Measurements from ENCODE around the gene SLC6A15. TPM values are rescaled to one million over a fixed set of nuclear protein-coding genes. Genes with fewer than 3 reads are reported as not detected.
A peak's percentile ranks its signal among the peaks of the same experiment; 100 is the strongest.

SLC6A15 gene
- total and polyA plus RNA-seq, 2 of the 8 experiments (the other 6 are each of a cell fraction or from before 2014, with no cell fraction given) = 3.1 to 42.0 TPM

- no peak overlapping the region for H3K18ac ChIP-seq (ENCODE audit: extremely low read depth, low read length)
- WGBS, 2 experiments (ENCODE audit: extremely low coverage in 1 of 2, insufficient coverage in 1 of 2, insufficient read length in 1 of 2, insufficient replicate concordance in 2 of 2, low coverage in 1 of 2, low lambda C conversion rate in 2 of 2, missing lambda C conversion rate in 1 of 2) = 90% methylated on average over 3 of the region's 3 CpGs; no CpG with 5 or more reads in 1 of the 2 experiments
- no peak for DNase-seq (ENCODE audit: low read depth in 1 of 2, low spot score in 2 of 2)
- no peak for TF ChIP-seq USF2 (IDR thresholded peaks at IDR 0.05; ENCODE audit: low read length)
- no peak for TF ChIP-seq ZNF274 (IDR thresholded peaks at IDR 0.05; ENCODE audit: borderline replicate concordance, extremely low read depth, low read length)
- no peak for TF ChIP-seq ATF2 (IDR thresholded peaks at IDR 0.05; ENCODE audit: low read length)
- no peak for TF ChIP-seq SP1 (IDR thresholded peaks at IDR 0.05; ENCODE audit: low read depth, low read length)
- TF ChIP-seq KDM4A (IDR thresholded peaks at IDR 0.05; ENCODE audit: low read depth, low read length, severe bottlenecking) = no peak
- no peak for TF ChIP-seq RAD21 (IDR thresholded peaks at IDR 0.05 in 1 of 2, conservative IDR thresholded peaks at IDR 0.05 in 1 of 2; ENCODE audit: low read depth in 2 of 2, low read length in 2 of 2)
- TF ChIP-seq TAF7 (optimal IDR thresholded peaks at IDR 0.05; ENCODE audit: borderline replicate concordance, low read depth, low read length) = no peak
- no peak for TF ChIP-seq JUN (IDR thresholded peaks at IDR 0.05; ENCODE audit: low read depth, low read length)
- no peak for TF ChIP-seq CHD2 (IDR thresholded peaks at IDR 0.05; ENCODE audit: low read length)
- TF ChIP-seq SP2 (IDR thresholded peaks at IDR 0.05; ENCODE audit: low read length) = no peak
- no peaks in the 10 kb centered on the region for H3K79me1 ChIP-seq (ENCODE audit: low read depth, low read length)
- H3K36me3 ChIP-seq (ENCODE audit: control insufficient read depth in 2 of 4, insufficient read depth in 4 of 4, low read length in 3 of 4) = no peaks in the 10 kb centered on the region
- no peak overlapping the region for H3K14ac ChIP-seq (ENCODE audit: insufficient read length)
- POLR2A ChIA-PET (ENCODE audit: partially characterized antibody) = no interaction called here
- no peak overlapping the region for H3K27ac ChIP-seq (ENCODE audit: low read depth, low read length)
- no peak overlapping the region for H2BK120ac ChIP-seq (replicated peaks; ENCODE audit: low read depth, low read length)
- H2AFZ ChIP-seq (ENCODE audit: low read length) = 0 out of 2 replicates have a peak overlapping the region, but pooled peaks have one; percentile 30
- no peak overlapping the region for H2BK20ac ChIP-seq (ENCODE audit: low read length)
- no peak overlapping the region for H4K5ac ChIP-seq (ENCODE audit: insufficient read length, low read depth, low read length)
- H3K4me1 ChIP-seq (replicated peaks in 1 of 4; ENCODE audit: control insufficient read depth in 3 of 4, insufficient read depth in 4 of 4, low read length in 3 of 4) = no peaks in the 10 kb centered on the region
- H2BK12ac ChIP-seq (ENCODE audit: low read depth, low read length) = no peak overlapping the region
- H3K79me2 ChIP-seq (ENCODE audit: control insufficient read depth in 1 of 2, insufficient read depth in 2 of 2, low read length in 2 of 2) = no peaks in the 10 kb centered on the region
- H3K4ac ChIP-seq (replicated peaks; ENCODE audit: insufficient read length, low read depth, low read length) = no peak overlapping the region
- no peak overlapping the region for H3K23ac ChIP-seq (ENCODE audit: insufficient read length)
- no peak overlapping the region for H3K4me3 ChIP-seq (ENCODE audit: extremely low read depth in 1 of 4, insufficient read depth in 2 of 4, low read depth in 3 of 4, low read length in 4 of 4)
- no peaks in the 10 kb centered on the region for H3K27me3 ChIP-seq (replicated peaks in 1 of 4; ENCODE audit: control insufficient read depth in 3 of 4, extremely low read depth in 1 of 4, insufficient read depth in 3 of 4, low read length in 3 of 4)
- no peak for FAIRE-seq
- H3K56ac ChIP-seq (replicated peaks; ENCODE audit: insufficient read length, low read depth, low read length) = no peak overlapping the region
- H3K4me2 ChIP-seq (ENCODE audit: insufficient read depth in 1 of 2, low read depth in 2 of 2, low read length in 2 of 2) = no peak overlapping the region
- no peak overlapping the region for H2AK5ac ChIP-seq (ENCODE audit: low read depth, low read length)
- no peaks in the 10 kb centered on the region for H4K20me1 ChIP-seq (replicated peaks in 1 of 2; ENCODE audit: control insufficient read depth in 1 of 2, insufficient read depth in 2 of 2, low read length in 2 of 2)
- CTCF ChIA-PET (ENCODE audit: partially characterized antibody) = interaction anchor here (0.9 to 1.5 kb wide), 3 partner anchors 10 to 63 kb away, joined by 3 to 4 read pairs (median 3); no protein-coding TSS in a partner anchor
- H3K9ac ChIP-seq (replicated peaks in 1 of 4; ENCODE audit: extremely low read depth in 1 of 4, low read depth in 3 of 4, low read length in 3 of 4) = no peak overlapping the region
- no peak overlapping the region for H4K91ac ChIP-seq (replicated peaks; ENCODE audit: insufficient read length, low read length)
- no peak overlapping the region for H2BK5ac ChIP-seq (ENCODE audit: low read depth, low read length)
- H2BK15ac ChIP-seq (ENCODE audit: low read length) = no peak overlapping the region
- no peaks in the 10 kb centered on the region for H3K9me3 ChIP-seq (ENCODE audit: insufficient read depth in 2 of 2, low read depth in 1 of 2, low read length in 1 of 2)
- H3K23me2 ChIP-seq (ENCODE audit: low read depth, low read length) = no peaks in the 10 kb centered on the region; the same call in 1 of the 2 replicates
- no peak overlapping the region for H4K8ac ChIP-seq (ENCODE audit: extremely low read depth, insufficient read depth, low read length)
These were observed 24.8 kb upstream of the SLC6A15 start for GRCh38 chr12:84937415-84937814.
